NOMO-1 treated with DMSO at 0.1 percent for 48 hours (cell line): Measurements from ENCODE around the gene SLC22A8.
"Not testable (repeated sequence)": the region's sequence is repeated elsewhere in the genome, so short reads cannot be mapped to it uniquely, and the experiment has no call there.

ENCODE experiments used
- DNase-seq: peaks from one replicate; lab custom pipeline; 2025; ENCODE audit not compliant: unreplicated experiment; lab: John Stamatoyannopoulos, UW

The SLC22A8 gene

DNA sequence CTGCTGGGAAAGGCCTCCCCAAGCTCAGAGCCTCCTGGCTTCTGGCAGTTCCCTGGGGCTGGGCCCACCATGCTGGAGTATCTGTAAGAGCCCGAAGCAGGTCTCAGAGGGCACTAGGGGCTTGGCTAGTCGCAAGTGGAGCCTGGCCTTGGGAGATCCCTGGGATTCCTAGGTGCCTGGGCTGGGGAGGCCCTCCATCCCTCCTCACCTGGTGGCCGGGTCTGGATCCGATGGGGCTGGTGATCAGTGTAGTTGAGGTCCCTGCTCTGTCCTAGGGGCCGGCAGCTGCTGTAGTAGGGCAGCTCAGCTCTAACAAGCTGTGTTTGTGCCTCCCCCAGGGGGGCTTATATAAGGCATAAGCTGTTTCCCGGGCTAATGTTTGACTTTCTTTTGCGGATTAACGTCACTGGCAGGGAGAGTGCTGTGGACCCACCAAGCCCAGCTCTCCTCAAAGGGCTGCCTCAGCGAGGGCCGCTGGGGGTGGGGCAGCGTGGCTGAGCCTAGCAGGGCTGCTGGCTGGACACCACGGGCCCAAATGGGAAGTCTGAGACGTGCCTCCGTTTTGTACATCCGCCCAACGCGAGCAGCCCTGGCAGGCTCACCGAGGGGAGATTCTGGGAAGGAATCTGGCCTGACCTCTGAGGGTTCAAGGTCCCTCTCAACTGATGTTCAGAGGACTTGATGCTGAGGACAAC, at the start of gene SLC22A8:
TSS of gene SLC22A8 (minus strand) at position 321 of the 695 bp plus-strand sequence. CDS start 883 bp downstream, outside the sequence.
- no peak for DNase-seq

- DNase-seq = not testable (repeated sequence)
Measured at GRCh38 chr11:63046203-63046602, 30.6 kb upstream of the SLC22A8 start.

GRCh38 chr11:63042596-63042995, 27.0 kb upstream of the SLC22A8 start:
- DNase-seq = no peak

DNA sequence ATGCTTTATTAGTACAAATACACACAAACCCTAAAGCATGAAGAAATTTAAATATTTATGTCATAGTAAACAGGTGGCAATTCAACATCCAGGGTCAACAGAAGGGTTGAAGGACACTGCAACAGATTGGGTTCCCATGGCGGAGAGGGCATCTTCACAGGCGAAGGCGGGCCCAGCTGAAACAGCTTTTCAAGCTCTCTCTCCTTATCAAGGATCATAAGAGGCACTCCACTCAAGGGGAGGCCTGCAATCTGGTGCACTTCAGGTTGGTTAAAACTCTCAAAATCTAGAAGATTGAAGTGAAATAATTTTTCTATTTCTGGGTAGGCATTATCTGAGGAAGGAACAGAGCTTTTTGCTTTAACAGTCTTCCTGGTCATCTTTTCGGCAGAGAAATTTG, 16.8 kb upstream of the SLC22A8 start:
- DNase-seq = no peak

DNA sequence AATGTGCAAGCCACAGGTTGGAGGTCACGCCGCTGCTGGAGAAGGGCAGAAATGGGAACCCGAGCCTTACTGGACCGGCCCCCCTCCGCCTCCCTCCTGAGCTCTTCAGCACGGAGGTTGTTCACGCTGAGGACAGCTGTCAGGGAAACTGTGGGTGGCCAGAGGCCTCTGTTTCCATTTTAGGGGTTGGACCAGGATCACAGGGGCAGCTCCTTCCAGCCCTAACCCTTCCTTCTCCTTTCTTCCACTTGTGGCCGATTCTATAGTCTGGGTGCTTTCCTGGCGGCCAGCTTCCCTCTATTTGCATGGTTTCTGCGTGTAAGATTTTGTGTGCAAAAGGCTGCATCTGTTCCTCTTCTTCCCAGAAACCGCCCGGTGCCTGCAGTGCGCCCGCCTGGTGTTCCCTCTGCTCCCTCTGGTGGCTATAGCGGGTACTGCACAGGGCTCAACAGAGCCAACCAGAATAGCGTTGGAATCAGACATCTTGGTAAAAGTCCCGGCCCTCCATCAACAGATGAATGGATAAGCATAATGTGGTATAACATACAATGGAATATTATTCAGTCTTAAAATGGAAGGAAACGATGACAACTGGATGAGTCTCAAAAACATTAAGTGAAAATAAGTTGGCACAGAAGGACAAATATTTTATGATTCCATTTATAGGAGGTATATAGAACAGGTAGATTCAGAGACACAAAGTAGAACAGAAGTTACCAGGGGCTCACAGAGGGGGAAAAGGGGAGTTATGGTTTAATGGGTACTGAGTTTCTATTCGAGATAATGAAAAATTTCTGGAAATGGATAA, 8.4 kb upstream of the SLC22A8 start:
- peak; percentile 78 for DNase-seq

DNA sequence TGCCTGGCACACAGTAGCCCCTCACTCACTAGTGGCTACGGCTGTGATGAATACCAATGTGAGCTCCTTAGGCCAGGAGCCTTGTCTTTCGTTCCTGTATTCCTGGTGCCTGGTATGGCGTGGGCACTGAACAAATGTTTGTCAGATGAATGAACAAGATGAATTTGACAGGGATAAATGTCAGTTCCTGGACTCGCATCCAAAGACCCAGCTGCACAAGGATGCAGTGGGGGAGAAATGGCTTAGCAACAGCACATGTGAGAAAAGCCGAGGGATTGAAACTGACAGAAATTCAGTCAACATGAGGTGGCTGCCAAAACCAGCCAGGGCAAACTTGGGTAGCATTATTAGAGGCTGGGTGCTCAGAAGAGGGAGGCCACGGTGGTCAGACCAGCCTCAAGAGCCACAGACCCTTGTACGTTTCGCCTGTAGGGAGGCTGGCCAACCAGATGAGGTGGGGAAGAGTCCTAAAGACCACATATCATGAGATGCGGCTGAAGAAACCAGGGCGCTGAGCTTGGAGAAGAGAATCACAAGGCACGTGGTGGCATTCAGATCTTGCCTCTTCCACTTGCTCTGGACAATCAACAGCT, 7.7 kb upstream of the SLC22A8 start:
- no peak for DNase-seq

- DNase-seq = no peak
Measured at GRCh38 chr11:63022441-63022840, 6.8 kb upstream of the SLC22A8 start.

DNA sequence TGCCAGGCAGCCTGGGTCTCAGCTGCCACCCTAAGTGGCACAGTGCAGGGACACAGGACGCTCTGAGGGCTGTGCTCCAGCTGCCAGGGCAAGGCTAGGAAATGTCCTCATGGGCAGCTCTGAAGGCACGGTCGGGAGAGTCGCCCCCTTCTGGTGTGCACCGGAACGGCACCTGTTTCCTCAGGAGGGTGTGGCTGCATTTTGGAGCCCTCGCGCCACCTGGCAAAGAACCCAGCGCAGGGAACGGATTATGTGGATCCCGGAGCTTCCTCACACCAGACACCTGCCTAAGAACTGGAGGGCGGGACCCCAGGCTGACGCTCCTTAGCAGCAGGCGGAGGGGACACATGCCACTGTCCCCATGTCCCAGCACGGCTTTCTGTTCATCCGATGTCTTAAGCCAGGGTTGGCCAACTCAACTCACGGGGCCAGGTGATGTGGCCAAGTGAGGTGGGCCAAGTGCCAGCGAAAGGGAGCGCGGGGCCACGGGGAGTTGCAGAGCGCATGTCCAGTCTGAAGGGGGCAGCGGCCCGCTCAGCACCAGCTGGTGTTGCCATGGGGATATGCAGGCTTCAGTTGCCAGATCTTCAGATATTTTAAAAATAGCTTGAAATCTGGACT, 5.1 kb upstream of the SLC22A8 start:
- no peak for DNase-seq

DNA sequence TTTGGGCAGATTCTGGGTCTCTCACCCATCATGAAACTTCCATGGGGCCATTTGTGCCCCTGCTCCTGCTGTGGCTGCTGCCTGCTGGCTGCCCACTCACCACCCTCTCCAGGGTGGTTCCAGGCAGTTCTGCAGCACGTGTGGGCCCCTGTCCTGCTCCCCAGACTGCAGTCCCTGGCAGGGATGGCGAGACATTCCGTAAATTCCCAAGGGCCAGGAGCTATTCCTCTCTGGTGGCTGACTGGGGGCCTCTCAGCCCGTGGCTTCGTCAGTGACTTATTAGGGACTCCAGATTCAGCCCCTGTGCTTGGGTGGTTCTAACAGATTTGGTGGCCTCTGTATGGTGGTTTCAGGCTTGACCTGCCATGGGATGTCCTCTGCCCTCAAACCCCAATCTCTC, 3.9 kb upstream of the SLC22A8 start:
- DNase-seq = no peak

DNA sequence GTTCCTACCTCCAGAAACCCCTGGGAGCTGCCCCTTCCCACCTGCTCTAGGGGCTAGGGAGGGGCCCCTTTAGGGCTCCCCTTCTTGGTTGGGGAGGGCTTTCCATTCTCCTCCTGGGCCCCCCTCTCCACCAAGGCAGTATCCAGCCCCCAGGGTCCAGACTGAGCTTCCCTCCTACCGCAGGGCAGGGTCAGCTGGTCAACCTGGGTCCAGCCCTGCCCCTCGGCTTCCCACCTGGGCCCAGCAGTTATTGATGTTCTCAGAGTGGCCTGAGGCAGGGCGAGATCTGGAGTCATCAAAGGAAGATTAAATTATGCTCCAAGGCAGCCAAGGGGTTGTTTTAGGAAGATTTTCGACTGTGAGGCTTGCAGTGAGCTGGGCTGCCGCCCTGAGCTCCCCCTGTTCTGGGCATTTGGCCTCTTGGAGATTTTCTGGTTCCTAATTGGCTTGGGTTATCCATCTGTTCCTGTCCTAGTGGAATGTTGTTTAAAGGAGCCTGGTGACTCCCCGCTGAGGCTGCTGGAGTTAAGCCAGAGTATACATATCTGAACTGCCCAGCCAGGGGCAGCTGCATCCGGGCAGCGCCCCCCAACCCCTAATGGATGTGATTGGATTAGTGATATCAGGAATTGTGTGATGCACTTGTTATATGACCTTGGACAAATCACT, 1.8 kb upstream of the SLC22A8 start:
- DNase-seq = no peak

GRCh38 chr11:63014408-63015055, 1.1 kb downstream of the SLC22A8 start:
- DNase-seq = no peak

DNA sequence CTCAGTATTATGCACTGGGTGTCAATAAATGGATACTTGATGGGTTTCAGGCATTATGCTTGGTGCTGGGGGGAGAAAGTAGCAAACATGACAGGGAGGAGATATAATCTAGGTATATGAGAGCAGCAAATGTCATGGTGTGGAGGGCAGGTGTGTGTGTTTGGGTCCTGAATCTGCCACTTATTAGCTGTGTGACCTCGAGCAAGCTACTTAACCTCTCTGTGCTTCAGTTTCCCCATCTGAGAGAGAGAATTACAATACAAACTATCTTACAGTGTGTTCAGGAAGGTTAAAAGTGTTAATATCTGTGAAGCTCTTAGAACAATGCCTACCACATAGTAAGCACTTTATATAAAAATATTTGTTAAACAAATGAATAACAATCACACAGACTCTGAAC, 2.8 kb downstream of the SLC22A8 start:
- DNase-seq = no peak

- no peak for DNase-seq
Measured at GRCh38 chr11:63012430-63012829, 3.2 kb downstream of the SLC22A8 start.

GRCh38 chr11:63010934-63011439, 4.7 kb downstream of the SLC22A8 start:
- DNase-seq = no peak

GRCh38 chr11:63007920-63008319, 7.7 kb downstream of the SLC22A8 start:
- DNase-seq = no peak

DNA sequence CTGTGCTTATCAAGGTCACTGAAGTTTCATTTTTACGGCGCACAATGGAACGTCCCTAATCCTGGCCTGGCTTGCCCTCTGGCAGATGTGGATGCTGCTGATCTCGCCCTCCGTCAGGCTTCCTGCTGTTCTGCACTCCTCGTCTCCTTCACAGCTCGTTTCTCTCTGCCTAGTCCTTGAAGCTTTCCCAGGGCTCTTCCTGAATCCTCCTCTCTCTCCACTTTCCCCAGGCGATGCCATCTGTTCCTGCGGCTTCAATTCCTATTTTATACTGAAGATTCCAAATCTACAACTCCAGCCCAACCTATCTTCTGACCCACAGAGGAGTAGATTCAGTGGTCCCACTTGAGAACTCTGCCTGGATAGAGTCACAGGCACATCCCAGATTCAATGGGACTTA, 14.2 kb downstream of the SLC22A8 start:
- no peak for DNase-seq

DNA sequence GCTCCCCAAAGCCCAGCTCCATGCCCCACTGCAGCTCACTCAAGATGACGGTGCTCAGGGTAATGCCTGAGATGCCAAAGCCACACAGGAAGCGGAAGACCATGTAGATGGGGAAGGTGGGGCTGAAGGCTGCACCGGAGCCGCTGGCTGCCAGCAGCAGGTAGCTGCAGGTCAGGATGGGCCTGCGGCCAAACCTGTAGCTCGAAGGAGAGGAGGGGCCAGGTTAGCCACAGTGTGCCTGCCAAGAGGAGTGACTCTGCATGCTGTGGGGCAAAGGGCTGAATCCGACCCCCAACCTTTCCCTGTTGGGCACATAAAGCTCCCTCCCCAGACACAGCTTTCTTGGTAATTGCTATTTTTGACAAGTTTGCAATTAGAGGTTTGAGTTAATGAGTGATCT, 16.0 kb downstream of the SLC22A8 start:
- DNase-seq = no peak

GRCh38 chr11:62999156-62999555, 16.5 kb downstream of the SLC22A8 start:
- no peak for DNase-seq

- no peak for DNase-seq
Measured at GRCh38 chr11:62996271-62996670, 19.4 kb downstream of the SLC22A8 start.

DNA sequence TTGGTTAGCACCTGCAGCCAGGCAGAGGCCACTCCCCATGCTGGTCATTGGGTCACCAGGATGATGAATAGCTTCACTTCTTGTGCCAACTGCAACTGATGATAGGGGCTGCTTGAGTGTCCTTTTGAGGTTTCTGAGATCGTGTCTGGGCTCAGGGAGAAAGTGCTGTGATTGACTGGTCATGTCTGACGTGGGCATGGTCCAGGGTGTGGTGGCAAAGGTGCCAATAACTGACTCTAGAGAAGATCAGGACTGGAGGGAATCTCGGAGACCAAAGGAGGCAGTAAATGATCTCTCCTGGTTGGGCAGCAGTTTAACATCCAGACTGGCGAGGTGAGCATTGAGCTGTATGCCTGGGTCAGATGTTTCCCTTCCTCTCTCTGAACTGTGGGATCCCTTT, 20.9 kb downstream of the SLC22A8 start:
- DNase-seq = no peak
